RCC 7860 (cell line): ENCODE data around the gene EVX2.

ENCODE experiments used
- DNase-seq: peaks from one replicate; pipeline ENCODE4 v3.0.0-alpha.2; 2015; ENCODE audit warnings: low spot score
- FAIRE-seq: peaks from 2 replicates; lab custom pipeline; 2012; peaks lifted over from hg19 to GRCh38; lab: Jason Lieb, UNC

EVX2 gene

DNA sequence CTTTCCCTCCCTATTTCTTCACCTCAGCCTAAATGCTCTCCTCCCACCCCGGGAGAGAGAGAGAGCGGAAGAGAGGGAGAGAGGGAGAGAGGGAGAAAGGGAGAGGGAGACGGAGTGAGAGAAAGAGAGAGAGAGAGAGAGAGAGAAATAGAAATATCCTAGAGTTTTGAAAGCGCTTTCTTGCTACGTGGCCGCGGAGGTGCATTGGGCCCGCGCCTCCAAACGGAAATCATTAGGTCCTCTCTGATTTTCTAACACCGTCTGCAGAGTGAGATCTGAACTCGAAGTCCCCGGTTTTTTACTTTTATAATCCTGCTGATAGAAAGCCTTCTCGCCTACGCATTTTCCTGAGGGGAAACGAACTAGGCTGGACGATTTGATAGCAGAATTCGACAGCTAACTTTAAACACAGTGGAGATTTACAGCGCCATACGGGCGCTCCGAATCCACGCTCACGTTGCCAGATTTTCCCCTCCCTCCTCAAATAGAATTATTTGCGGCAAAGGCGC, 903 bp upstream of the EVX2 start:
- FAIRE-seq (no peak), DNase-seq (no peak)

DNA sequence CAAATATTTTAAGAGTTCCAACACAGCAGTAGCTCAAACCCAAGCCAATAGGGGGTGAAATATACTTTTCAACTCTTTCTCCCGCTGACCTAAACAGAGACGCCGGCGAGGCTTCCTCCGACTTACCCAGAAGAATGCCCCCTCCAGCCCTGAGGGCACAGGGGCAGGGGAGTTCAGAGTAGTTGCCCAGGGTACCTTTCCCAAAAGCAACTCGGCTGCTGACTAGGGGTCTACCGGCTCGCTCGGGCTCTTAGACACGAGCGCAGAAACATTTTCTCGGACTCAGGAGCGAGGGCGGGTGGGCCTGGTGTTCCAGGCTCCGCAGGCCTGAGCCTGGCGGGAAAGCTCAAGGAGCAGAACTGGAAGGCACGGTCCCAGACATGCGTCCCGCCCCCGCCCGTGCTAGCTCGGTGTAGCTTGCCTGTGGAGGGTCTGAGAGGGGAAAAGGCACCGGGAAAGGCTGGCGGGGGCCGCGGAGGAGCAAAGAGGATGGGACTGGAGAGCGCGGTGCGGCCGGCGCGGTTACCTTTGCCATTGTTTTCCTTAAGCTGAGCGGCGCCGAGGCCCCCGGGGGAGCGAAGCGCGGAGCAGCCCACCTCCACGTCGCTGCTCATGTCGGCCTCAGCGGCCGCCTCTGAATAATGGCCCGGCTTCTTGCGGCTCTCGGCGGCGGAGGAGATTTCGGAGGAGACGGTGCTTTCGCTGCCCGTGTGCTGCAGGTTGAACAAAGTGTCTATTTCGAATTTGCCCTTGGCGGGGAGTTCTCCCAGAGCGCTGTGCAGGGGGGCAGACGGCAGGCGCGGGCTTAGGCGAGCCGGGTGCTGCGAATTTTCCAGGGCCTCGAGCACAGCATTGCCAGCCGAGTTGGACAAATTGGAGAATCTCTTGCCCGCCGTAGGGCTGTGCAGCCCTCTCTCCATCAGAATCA, 674 bp downstream of the EVX2 start:
- FAIRE-seq (no peak), DNase-seq (no peak)

DNA sequence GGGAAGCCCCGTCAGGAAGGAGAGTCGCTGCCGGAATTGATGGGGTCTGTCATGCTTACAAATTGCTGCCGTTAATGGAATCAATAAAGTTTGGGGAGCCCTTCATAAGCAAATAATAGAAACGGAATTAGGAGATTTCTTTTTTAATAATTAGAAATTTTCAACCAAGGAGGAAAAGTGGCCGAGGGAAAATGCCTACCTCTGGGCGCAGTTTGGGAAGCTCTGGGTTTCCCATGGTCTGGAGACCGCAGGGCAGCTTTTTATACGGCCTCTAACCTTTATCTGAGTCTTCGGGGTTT, 1.3 kb downstream of the EVX2 start:
- DNase-seq (no peak), FAIRE-seq (no peak)

DNA sequence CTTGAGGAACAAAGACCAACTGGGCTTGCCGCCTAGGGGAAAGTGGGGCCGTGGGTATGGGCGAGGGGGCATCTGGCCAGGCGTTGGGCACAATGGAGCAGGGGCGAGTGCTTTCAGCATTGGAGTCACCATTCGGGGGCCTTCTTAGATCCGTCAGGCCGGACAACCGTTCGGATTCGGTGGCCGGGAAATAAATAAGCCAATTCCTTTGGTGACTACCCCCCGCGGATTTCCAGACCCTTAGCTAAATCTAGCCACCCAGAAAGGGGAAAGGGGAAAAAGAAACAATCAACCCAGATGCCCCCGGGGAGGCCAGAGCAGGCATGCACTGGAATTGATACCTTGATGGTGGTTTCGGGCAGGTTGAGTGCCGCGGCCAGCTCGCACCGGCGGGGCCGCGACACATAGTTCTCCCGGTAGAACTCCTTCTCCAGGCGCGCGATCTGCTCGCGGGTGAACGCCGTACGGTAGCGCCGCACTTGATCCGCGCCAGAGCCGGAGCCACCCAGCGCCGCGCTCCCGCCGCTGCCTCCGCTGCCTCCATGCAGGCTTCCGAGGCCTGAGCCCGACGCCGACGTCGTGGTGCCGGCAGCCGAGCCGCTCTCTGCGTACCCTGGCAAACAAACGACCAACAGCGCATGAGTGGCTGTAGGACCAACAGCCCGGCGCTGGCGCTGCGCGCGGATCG, 1.8 kb downstream of the EVX2 start:
- no peak for FAIRE-seq
- DNase-seq: no peak

DNA sequence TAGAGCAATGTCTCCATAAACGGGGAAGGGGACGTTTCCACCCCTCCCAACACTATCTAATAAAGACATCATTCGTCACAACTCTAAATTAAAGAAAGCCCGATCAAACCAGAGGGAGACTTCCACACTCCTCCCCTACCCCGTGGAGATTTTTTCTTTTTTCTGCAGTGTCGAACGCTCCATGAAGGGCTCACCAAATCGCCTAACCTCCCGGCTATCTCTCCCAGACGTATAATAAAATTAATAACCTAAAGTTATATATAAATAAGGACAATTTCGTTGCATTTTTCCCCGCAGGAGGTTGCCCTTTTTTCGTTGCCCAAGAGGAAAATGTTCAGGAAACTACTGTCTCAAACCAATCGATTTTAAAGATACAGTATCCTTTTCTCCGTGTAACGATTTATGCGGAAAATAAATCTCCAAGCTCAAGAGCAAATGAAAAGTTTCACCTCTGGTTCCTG, 2.4 kb downstream of the EVX2 start:
- FAIRE-seq: no peak
- no peak for DNase-seq

DNA sequence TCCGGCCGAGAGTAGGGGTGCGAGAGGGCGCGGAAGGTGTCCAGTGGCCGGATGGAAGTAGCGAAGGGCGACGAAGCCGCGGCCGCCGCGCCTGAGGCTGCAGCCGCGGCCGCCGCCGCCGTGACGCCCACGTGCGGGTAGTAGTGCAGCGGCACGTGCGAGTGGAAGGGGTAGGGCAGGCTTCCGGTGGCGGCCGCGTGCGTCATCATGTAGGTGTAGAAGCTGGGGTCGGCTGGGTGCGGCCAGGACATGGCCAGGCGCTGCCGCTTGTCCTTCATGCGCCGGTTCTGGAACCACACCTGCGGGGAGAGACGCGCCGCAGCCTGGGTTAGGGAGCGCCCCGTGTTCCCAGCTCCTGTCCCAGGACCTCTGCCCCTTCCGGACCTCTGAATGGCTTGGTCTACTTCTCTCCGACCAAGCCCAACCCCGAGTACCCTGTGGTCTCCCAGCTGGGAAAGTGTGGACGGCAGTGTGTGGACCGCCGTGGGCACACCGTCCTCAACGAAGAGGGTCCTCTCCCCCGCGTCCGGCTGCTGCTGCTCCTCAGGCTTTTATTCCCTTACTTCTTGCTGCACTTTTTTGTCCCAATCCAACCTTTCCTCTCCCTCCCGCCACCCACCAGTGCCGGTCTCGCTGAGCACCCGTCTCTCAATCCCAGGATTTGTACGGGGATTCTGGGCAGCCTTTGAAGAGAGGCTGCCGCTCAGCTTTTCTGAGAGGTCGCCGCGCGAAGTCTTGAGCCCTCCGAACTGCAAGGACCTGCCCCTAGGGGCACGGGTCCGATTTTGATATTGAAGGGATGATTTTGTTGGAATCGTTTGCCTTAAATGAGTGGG, 3.0 kb downstream of the EVX2 start:
- no peak for DNase-seq
- FAIRE-seq: no peak

DNA sequence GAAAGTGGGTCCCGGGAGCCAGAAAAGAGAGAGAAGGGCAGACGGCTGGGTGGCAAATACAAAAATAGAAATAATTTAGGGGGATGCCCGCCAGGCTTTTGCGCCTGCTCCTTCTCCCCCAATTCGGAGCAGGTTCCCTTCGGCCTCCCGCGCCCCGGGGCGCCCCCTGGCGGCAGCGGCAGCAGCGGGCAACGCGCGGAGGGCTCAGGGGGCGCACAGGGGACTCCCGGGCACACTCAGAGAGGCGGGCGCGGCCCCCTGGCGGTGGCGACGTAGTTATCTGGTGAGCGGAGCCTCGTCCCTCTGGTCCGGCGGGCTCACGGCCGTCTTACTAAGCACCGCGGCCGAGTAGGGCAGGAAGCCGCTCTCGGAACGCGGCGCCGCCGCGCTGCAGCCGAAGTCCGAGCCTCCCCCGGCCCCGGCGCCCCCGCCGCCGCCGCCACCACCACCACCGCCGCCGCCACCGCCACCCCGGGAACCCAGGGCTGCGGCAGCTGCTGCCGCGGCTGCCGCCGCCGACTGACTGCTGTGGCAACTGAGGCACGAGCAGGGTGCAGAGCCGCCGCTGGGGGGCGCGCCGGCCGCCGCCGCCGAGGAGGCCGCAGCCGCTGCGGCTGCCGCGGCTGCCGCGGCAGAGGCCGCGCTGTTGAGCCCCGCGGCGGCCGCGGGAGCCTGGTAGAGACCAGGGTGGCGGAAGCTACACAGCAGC, 3.8 kb downstream of the EVX2 start:
- FAIRE-seq: no peak
- peak; percentile 44 for DNase-seq

DNA sequence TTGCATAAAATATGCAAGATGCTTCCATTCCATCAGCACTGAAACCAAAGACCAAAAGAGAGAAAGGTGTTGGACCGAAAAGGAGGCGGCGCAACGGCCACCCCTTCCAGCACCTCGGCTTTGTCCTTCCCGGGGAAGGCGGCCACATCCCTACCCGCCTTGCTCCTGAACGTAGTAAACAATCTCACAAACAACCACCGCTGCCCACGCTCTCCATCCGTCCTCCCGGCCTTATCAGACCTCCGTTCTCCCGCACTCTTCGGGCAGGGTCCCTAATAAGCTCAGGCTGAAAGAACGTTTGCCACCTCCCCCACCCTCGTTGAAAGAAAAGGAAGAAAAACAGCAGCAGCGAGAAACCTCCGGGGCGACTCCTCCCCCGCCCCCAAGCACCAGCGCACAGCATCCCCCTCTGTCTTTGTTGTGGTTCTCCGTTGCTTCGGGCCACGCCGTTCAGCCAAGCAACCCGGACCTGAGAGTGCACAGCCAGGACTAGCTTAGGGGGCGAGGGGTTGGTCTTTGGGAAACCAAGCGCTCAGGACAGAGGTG, 4.4 kb downstream of the EVX2 start:
- DNase-seq (no peak), FAIRE-seq (no peak)

DNA sequence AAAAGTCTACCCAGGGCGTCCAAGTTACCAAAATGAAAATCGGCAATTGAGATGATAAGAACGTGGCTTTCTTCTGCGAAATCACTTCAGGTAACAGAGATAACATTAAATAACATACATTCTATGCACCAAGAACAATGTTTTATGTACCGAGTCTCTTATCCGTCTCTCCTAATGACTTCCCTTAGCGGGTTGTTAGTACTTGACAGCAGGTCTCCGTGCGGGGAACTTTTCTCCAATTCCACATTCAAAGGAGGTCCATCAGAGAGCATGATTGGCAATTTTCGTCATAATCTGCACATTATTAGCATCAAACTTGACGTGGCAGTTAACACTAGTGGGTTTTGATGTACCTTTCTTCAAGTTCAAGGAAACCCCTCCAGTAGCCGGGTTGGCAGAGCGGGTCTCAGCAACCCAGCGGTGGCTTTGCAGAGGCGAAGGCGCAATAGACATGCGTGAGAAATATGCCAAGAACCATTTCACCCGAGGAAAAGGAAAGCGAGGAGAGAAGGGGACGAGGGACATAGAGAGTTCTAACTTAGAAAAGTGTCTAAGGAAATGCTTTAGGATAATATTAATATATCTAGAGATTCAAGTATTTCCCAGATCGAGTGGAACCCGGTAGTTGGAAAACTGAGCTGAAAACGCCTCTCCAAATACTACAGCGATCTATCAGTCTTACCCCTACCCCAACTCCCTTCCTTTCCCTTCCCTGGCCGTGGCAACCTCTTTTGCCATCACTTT, 5.0 kb downstream of the EVX2 start:
- no peak for FAIRE-seq

DNA sequence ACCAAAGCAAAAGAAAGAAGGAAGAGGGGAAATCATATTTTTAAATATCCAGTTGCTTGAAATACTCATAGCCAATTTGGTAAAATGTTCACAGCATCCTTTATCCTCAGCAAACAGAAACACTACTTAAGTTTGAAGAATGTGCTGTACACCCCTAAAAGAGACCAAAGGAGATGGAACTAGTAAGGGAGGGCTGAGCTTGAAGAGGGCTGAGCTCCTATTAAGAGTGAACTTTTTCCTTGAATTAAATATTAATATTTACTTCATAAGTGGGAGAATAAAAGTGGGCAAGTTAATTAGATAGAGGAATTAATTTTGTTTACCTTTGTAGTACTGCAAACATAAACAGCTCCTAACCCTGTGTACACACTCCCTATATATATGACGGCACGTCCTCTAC, 7.0 kb downstream of the EVX2 start:
- DNase-seq: no peak
- no peak for FAIRE-seq

More for the DNA sequence above, 5.0 kb downstream of the EVX2 start:
- no peak for DNase-seq

DNA sequence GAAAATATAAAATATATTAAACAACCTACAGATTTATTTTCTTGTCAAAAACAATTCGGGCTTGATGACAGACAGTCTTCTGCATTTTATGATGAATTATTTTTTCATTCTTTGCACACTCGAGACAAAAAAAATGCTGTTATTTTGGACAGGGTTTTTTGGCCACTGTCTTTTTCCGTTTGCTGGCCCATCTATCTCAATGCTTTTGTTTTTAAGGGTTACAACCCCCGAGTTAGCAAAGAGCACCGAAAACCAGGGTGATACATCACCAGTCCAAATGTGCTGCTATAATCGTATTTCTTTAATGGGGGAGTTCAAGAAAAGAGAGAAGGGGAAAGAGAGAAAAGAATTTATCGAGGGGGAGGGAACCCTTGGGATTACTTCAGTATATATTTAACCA, 7.7 kb downstream of the EVX2 start:
- FAIRE-seq (no peak), DNase-seq (no peak)

DNA sequence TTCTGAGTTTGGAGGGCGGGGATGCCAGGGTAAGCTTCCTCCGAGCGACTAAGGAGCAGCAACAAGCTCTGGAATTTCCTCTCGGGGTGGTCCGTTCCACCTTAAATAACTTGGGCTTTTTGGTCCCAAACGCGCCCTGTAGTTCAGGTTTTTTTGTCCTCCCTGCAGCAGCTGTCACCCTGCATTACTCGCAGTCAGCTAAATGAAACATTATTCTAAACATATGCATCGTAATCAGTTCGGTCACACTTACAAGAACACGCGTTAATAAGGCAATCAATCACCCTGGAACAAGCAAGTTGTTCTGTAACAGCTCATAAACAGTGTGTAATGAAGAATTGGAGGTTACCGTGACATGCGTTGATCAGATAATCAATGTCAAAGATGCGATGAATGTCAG, 8.3 kb downstream of the EVX2 start:
- DNase-seq (no peak), FAIRE-seq (no peak)

DNA sequence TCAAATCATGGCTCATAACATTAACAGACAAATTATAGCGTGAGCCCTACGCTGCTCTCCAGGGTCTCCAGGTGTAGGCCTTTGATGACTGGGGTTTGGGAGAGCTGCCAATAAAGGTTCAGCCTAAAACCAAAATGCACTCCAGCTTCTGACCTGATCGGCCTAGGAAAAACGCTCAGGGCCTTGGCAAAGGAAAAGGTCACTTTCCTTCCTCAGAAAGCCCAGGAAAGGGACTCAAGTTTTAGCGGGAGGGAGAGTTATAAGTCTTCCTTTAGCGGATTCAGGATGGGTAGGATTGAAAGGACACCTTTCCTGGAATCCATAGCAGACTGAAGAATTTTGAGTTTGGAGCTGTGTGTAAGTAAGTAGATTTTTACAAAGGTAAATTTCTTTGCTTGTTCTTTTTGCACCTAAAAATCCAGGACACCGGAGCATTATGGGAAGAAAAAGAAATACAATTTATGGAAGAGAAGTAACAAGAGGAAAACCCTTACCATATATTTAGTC, 8.8 kb downstream of the EVX2 start:
- FAIRE-seq: no peak
- DNase-seq: no peak

DNA sequence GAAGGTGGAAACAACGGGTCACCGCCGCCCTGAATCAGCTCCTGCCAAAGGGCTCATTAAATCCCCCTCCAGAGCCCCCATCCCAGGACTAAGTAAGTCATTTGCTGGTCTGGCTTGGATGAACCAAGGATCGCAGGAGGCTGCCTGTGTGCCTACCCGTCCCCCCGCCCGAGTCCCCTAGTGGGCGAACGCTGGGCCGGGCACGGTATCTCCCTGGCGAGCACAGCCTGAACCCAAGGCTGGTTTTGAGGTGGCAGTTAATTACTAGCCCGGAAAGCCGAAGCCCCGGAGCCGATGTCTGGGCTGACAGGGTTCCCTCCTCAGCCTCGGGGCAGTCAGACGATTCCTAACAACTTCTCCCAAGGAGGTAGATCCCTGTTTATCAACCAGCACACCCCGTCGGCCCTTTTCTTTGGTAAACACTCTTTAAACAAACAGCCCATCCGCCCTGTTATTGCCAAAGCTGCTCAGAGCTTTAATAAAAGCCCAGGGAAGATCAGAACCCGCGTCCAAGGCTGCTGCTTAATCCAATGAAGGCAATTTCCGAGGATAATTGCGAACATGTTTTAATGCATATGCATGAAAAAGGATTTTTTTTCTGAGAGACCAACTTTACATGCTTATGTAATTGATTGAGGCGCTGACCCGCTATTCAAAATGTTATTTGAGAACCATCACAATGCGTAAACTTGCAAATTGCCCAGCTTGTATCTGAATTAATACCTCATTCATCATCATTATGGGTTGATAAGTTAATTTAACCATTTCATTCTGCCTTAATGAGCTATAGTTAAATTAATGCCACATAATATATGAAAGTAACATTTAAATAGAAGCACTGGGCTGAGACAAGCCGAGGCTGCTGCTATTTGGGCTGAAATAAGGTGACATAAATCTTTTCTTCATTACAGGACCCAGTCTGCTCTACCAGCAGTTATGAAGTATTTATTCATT, 10.5 kb downstream of the EVX2 start:
- DNase-seq (no peak), FAIRE-seq (no peak)

DNA sequence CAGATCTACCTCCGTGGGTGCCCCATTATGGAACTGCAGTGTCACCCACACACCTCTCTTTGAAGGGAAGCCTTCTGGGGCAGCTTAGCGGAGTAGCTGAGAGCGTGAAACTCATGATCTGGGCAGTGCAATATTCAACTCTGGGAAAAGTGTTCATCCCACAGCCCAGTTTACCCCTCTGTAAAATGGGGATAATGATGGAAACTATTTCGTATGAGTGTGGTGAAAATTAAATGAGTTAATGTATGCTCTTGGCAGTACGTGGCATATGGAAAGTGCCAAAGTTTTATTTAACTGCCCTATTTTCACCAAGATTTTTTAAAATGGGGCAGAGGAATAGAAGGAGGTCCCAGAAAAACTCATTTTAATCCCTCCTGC, 11.5 kb downstream of the EVX2 start:
- FAIRE-seq (no peak), DNase-seq (no peak)

DNA sequence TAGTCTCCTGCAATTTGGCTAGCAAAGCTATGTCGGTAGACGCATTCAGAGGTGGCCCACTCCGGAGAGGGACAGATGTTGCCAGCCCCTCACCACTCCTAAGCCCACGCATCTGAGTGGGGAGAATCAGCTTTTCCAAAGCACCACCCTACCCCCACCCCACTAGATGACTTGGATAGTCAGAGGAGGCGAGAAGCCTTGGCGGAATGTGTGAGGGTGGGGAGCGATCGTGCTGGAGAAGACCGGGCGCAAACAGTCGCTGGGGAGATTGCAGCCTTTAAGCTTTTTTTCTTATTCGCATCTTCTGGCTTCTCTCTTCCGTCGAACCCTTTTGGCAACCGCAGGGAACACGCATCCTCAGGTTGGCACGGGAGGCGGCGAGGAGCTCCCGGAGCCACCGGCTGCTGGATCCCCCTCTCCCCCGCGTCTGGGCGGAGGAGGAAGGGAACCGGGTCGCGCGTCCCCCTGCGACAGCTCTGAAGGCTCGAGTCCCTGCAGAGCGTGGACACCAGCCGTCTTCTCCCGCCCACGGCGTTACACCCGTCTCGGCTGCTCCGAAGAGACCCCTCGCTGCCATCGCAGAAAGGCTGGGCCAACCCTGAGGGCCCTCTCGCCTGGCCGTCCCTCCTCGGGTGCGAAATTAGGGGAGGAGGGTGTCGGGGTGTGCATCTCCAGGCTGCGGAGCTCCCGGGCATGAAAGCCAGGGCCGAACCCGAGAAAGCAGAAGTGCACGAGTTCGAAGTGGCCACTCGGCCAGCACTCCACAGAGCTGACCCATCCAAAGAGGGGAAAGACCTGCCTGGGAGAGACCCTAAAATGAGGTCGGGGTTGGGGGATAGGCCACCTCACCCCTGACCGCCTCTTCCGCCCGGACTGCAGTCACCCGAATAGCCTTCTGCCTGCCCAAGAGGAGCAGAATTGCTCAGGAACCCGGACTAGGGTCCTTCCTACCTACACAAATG, 12.2 kb downstream of the EVX2 start:
- DNase-seq: no peak
- no peak for FAIRE-seq

DNA sequence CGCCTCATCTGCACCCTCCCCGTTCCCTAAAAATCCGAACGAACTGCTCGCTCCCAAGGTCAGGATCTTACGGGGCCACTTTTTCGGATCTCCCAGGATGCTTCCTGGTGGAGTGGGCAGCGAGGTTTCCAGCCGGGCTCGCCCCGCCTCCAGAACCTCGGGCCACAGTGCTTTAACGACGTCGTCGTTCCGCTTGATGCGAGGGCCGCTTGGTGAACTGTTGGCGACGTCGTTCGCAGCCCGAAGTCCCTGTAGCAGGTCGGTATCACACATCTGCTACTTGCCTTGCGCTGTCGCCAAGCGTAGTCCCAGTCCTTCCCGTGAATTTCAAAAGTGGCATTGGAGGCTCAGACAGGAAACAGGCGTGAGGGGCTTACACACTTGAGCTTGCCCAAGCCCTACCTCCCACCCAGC, 15.3 kb downstream of the EVX2 start:
- no peak for FAIRE-seq

More for the DNA sequence above, 15.3 kb downstream of the EVX2 start:
- DNase-seq: no peak
